Measurements from ENCODE around the gene GEN1.

The GEN1 gene

DNA sequence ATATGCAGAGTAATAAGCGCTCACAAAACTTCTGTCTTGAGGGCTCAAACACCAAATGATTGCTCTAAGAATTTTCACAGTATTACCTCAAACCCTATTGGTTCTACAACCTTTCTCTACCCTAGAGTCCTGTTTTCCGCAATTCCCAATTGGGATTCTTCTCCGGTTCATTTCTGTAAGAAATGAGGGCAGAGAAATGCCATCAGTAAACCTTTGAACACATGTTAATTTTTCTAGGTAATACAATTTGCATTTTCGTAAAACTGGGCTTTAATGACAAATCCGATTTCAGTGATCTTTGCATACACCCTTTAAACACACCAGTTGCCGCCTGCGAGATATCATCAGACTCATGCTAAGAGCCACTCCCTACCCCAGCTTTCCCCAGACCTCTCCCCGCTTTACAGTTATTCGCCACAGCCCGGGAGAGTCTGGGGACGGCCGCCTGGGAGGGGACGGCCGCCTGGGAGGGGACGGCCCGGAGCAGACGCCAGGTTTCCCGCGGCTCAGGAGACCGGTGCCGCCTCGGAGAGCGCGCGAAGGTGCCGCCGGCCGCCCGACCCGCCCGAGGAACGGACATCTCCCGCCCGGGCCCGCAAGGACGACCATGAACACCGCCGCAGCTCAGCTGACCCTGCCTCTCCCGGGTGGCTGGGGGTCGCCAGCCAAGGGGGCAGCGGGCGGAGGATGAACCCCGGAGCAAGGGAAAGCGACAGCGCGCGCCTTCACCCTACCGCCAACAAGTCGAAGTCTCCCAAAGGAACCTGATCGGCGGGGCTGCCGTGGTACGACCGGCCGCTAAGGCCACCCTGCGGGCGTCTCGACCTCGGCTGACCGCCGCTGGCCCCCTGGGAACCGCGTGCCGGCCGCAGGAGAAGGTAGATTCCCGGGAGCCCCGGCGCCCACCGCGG lies 791 bp upstream of the GEN1 start:
- TF ChIP-seq, protein P1, sequence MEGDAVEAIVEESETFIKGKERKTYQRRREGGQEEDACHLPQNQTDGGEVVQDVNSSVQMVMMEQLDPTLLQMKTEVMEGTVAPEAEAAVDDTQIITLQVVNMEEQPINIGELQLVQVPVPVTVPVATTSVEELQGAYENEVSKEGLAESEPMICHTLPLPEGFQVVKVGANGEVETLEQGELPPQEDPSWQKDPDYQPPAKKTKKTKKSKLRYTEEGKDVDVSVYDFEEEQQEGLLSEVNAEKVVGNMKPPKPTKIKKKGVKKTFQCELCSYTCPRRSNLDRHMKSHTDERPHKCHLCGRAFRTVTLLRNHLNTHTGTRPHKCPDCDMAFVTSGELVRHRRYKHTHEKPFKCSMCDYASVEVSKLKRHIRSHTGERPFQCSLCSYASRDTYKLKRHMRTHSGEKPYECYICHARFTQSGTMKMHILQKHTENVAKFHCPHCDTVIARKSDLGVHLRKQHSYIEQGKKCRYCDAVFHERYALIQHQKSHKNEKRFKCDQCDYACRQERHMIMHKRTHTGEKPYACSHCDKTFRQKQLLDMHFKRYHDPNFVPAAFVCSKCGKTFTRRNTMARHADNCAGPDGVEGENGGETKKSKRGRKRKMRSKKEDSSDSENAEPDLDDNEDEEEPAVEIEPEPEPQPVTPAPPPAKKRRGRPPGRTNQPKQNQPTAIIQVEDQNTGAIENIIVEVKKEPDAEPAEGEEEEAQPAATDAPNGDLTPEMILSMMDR (IDR thresholded peaks at IDR 0.05; ENCODE audit: low read depth, low read length, poor library complexity, severe bottlenecking): no peak
- TF ChIP-seq EZH2phosphoT487 (IDR thresholded peaks at IDR 0.05; ENCODE audit: borderline replicate concordance, low read length): no peak
- peaks cover 12% of the 10 kb centered on the region for H3F3A ChIP-seq (ENCODE audit: control insufficient read depth, insufficient read depth)
- H4K20me1 ChIP-seq (ENCODE audit: control insufficient read depth, insufficient read depth, low read depth, low read length): peaks cover 17% of the 10 kb centered on the region
- no peaks in the 10 kb centered on the region for H3K9me2 ChIP-seq (replicated peaks; ENCODE audit: control insufficient read depth, low read length)
- no peaks in the 10 kb centered on the region for H3K9me3 ChIP-seq (ENCODE audit: control insufficient read depth, insufficient read depth, low read length)
- peaks cover 58% of the 10 kb centered on the region for H3K36me3 ChIP-seq (ENCODE audit: control insufficient read depth, low read length)
- H3K79me2 ChIP-seq (ENCODE audit: control insufficient read depth, low read length): peaks cover 95% of the 10 kb centered on the region
- no peaks in the 10 kb centered on the region for H3K27me3 ChIP-seq (ENCODE audit: control insufficient read depth, low read length)
- peak overlapping the region; percentile 81 for H3K4me3 ChIP-seq (ENCODE audit: low read length)
- peak overlapping the region; percentile 65 for H3K4me2 ChIP-seq (ENCODE audit: low read length)
- H3K27ac ChIP-seq (ENCODE audit: low read depth, low read length): peak overlapping the region; percentile 84
- H3K4me1 ChIP-seq (ENCODE audit: control insufficient read depth, low read length): peaks cover 53% of the 10 kb centered on the region

DNA sequence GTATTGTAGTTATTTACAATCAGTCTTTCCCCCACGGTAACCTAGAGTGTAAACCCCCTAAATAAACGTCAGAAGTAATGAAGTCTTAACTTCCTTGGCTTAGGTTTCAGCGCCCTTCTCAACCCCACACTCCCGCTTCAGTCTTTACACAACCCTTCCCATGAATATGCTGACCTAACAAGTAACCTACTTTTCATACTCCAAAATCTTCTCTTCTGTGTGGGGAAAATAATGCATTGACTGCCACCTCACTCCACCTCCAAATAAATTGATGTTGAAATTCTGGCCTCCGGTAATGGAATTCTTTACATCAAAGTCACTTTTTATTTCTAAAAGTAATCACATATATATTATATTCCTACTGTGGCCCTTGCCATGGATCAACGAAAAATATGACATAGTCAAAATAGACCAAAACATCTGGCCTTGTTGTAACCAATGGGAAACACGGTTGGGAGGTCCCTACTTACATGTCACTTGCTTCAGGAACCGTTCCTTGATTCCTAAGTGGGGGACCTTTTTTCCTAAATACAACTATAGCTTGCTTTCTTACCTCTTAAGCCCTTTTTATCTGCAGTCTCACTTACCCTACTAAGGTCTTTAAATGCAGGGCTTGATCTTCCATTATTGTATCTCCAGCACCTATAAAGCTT lies 961 bp downstream of the GEN1 start:
- peaks cover 18% of the 10 kb centered on the region for H4K20me1 ChIP-seq (ENCODE audit: control insufficient read depth, insufficient read depth, low read depth, low read length)
- H3K79me2 ChIP-seq (ENCODE audit: control insufficient read depth, low read length): peaks cover 96% of the 10 kb centered on the region
- no peaks in the 10 kb centered on the region for H3K9me2 ChIP-seq (replicated peaks; ENCODE audit: control insufficient read depth, low read length)
- TF ChIP-seq, protein P1 (IDR thresholded peaks at IDR 0.05; ENCODE audit: low read depth, low read length, poor library complexity, severe bottlenecking): no peak
- no peak for TF ChIP-seq EZH2phosphoT487 (IDR thresholded peaks at IDR 0.05; ENCODE audit: borderline replicate concordance, low read length)
- peaks cover 51% of the 10 kb centered on the region for H3K4me1 ChIP-seq (ENCODE audit: control insufficient read depth, low read length)
- peak overlapping the region; percentile 84 for H3K27ac ChIP-seq (ENCODE audit: low read depth, low read length)
- peak overlapping the region; percentile 81 for H3K4me3 ChIP-seq (ENCODE audit: low read length)
- H3K36me3 ChIP-seq (ENCODE audit: control insufficient read depth, low read length): peaks cover 60% of the 10 kb centered on the region
- no peaks in the 10 kb centered on the region for H3K9me3 ChIP-seq (ENCODE audit: control insufficient read depth, insufficient read depth, low read length)
- no peaks in the 10 kb centered on the region for H3K27me3 ChIP-seq (ENCODE audit: control insufficient read depth, low read length)
- H3K4me2 ChIP-seq (ENCODE audit: low read length): peak overlapping the region; percentile 81
- H3F3A ChIP-seq (ENCODE audit: control insufficient read depth, insufficient read depth): peaks cover 12% of the 10 kb centered on the region

DNA sequence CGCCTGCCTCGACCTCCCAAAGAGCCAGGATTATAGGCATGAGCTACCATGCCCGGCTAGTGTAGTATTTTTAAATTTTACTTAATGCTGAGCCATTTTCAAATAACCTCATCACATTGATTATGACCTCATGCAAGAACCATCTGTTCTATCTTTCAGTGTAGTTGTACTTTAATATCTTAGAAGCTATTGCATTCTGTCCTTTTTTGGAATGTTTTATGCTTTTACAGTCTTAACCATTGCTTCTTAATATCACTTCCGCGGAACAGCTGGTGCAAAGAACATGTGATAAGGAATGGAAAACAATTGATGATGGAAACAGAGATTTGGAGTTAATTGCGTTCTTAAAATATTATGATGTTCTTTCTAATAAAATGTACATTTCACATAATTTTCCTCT lies 2.7 kb downstream of the GEN1 start:
- peaks cover 90% of the 10 kb centered on the region for H3K79me2 ChIP-seq (ENCODE audit: control insufficient read depth, low read length)
- H3K4me1 ChIP-seq (ENCODE audit: control insufficient read depth, low read length): peaks cover 34% of the 10 kb centered on the region
- H3F3A ChIP-seq (ENCODE audit: control insufficient read depth, insufficient read depth): peaks cover 12% of the 10 kb centered on the region
- no peak for TF ChIP-seq EZH2phosphoT487 (IDR thresholded peaks at IDR 0.05; ENCODE audit: borderline replicate concordance, low read length)
- TF ChIP-seq, protein P1 (IDR thresholded peaks at IDR 0.05; ENCODE audit: low read depth, low read length, poor library complexity, severe bottlenecking): no peak
- no peaks in the 10 kb centered on the region for H3K27me3 ChIP-seq (ENCODE audit: control insufficient read depth, low read length)
- peaks cover 61% of the 10 kb centered on the region for H3K36me3 ChIP-seq (ENCODE audit: control insufficient read depth, low read length)
- no peak overlapping the region for H3K27ac ChIP-seq (ENCODE audit: low read depth, low read length)
- peak overlapping the region; percentile 38 for H3K4me2 ChIP-seq (ENCODE audit: low read length)
- H3K9me2 ChIP-seq (replicated peaks; ENCODE audit: control insufficient read depth, low read length): no peaks in the 10 kb centered on the region
- H3K9me3 ChIP-seq (ENCODE audit: control insufficient read depth, insufficient read depth, low read length): no peaks in the 10 kb centered on the region
- peaks cover 18% of the 10 kb centered on the region for H4K20me1 ChIP-seq (ENCODE audit: control insufficient read depth, insufficient read depth, low read depth, low read length)
- H3K4me3 ChIP-seq (ENCODE audit: low read length): no peak overlapping the region

All from DOHH2 (cell line).